Spleen (tissue), 11 donors: ENCODE measurements around the gene YPEL2. TPM values are rescaled to one million over a fixed set of nuclear protein-coding genes. Genes with fewer than 3 reads are reported as not detected.
"Not testable (repeated sequence)": the region's sequence is repeated elsewhere in the genome, so short reads cannot be mapped to it uniquely, and the experiment has no call there.

Experiments
- DNase-seq: peaks from one replicate; pipeline ENCODE4 v3.0.0-alpha.2; 2020
- H3K27ac ChIP-seq, 8 donors: fragments of 200-600 bp; sonication (generic) in 7 of 8; 1 replicate in 4 of 8; 2 replicates in 4 of 8; pipeline versions ENCODE4 v1.5.0 to v1.8.0; 2016 to 2021; ENCODE audit warnings: inconsistent platforms in 4 of 8, mild to moderate bottlenecking in 4 of 8, moderate library complexity in 1 of 8
- H3K27me3 ChIP-seq, 7 donors: fragments of 200-600 bp; sonication (generic) in 6 of 7; replicated peaks in 1 of 7; 1 replicate in 4 of 7; 2 replicates in 3 of 7; pipeline versions ENCODE4 v1.5.0 to v1.8.0; 2016 to 2021; ENCODE audit warnings: inconsistent platforms in 3 of 7, mild to moderate bottlenecking in 1 of 7
- H3K36me3 ChIP-seq, 6 donors: fragments of 200-600 bp; sonication (generic) in 5 of 6; 1 replicate in 4 of 6; 2 replicates in 2 of 6; pipeline versions ENCODE4 v1.5.0 to v1.8.0; 2016 to 2021; ENCODE audit warnings: inconsistent platforms in 2 of 6
- H3K4me1 ChIP-seq, 6 donors: fragments of 200-600 bp; sonication (generic) in 5 of 6; 1 replicate in 3 of 6; 2 replicates in 3 of 6; pipeline versions ENCODE4 v1.5.0 to v1.8.0; 2016 to 2021; ENCODE audit warnings: inconsistent platforms in 3 of 6
- H3K4me3 ChIP-seq, 8 donors: fragments of 200-600 bp; sonication (generic) in 7 of 8; 1 replicate in 4 of 8; 2 replicates in 4 of 8; pipeline versions ENCODE4 v1.5.0 to v1.8.0; 2016 to 2021; ENCODE audit warnings: inconsistent platforms in 4 of 8, mild to moderate bottlenecking in 4 of 8, moderate library complexity in 2 of 8
- H3K9me3 ChIP-seq, 8 donors: fragments of 200-600 bp; sonication (generic) in 7 of 8; 1 replicate in 4 of 8; 2 replicates in 4 of 8; pipeline versions ENCODE4 v1.5.0 to v1.8.0; 2016 to 2021; ENCODE audit warnings: inconsistent platforms in 4 of 8
- POLR2A ChIP-seq, 3 donors: fragments of 450-650 bp; IDR thresholded peaks; one replicate each; pipeline ENCODE4 v1.5.1; 2017; ENCODE audit warnings: antibody characterized with exemption in 3 of 3, mild to moderate bottlenecking in 1 of 3
- POLR2AphosphoS5 ChIP-seq, 3 donors: sonication (generic); formaldehyde crosslinking; IDR thresholded peaks; one replicate each; pipeline ENCODE4 v1.5.1; 2017; ENCODE audit warnings: antibody characterized with exemption in 3 of 3
- WGBS, 5 donors: extraction: QIAGEN DNeasy Blood & Tissue Kit in 3 of 5; methylation state at CpG; one replicate each; pipeline versions ENCODE4 v1.1.5 to v1.1.7; 2013 to 2018; 5-methylcytosine and 5-hydroxymethylcytosine counted together
- intact Hi-C: fragments of 100-400 bp; cut with DNase I; formaldehyde crosslinking; loops from one replicate; pipeline ENCODE4 v1.15.0; 2023; ENCODE audit warnings: low total_unique reads
- polyA plus RNA-seq, 3 donors: library from polyadenylated mRNA; stranded (reverse); fragments of 200-250 nt; gene quantifications; one replicate each; pipeline ENCODE4 v1.2.1, GENCODE V29; 2013
- total RNA-seq, 7 donors: library from RNA; depleted of rRNA in 3 of 7; stranded (reverse); fragments of >200 nt in 3 of 7; fragmentation: NEBNext Ultra II Directional in 4 of 7; extraction: Animal tissue kit (Norgen Biotek cat#: 25700) in 4 of 7; gene quantifications; one replicate each; pipeline versions ENCODE4 v1.1.0 to v1.2.1, GENCODE V29; 2016 to 2021
- TF ChIP-seq, protein P1 (sequence below), 11 experiments: fragments of 200-600 bp in 7 of 11; fragments of 450-650 bp in 4 of 11; sonication (generic) in 4 of 11; IDR thresholded peaks in 8 of 11; conservative IDR thresholded peaks in 3 of 11; 1 replicate in 7 of 11; 2 replicates in 4 of 11; pipeline versions ENCODE4 v1.4.0 to v1.8.0; 2016 to 2021; ENCODE audit warnings: antibody characterized with exemption in 11 of 11, inconsistent platforms in 4 of 11, mild to moderate bottlenecking in 1 of 11
- donor health status: healthy with polysubstance abuse.
- donor health status: DM: no; HTN: no; CAD: no; lungs with moderate emphysema.
- donor health status: DM: no; HTN: no; CAD: no.
- donor health status: Bipolar disorder and iron deficiency.
- donor health status: healthy.
- donor health status: DM: no; HTN: no; CAD: no.
- donor health status: DM: yes; HTN: yes; CAD: no.

Gene YPEL2
- total and polyA plus RNA-seq, 10 donors = 6.7 to 45.6 (median 30.5) TPM

DNA sequence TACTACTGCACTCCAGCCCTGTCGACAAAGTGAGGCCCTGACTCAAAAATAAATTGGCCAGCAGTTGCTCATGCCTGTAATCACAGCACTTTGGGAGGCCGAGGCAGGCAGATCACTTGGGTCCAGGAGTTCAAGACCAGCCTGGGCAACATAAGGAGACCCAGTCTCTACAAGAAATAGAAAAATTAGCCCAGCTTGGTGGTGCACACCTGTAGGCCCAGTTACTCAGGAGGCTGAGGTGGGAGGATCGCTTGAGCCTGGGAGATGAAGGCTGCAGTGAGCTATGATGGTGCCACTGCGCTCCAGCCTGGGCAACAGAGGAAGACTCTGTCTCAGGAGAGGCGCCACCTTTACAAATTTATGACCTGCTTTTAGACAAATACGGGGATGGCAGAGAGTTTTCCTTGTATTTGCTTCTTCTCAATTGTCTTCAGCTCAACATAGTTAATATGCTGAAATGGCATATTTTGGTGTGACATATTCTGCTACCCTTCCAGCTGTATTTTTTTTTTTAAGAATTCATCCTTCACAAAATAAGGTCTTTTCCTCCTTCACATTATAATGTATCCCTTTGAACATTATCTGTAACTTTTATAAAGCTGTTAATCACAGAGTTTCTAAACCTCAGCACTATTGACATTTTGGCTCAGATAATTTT, 21.1 kb upstream of the YPEL2 start:
- H3K27ac ChIP-seq = no peak overlapping the region
- no peaks in the 10 kb centered on the region for H3K27me3 ChIP-seq
- TF ChIP-seq, protein P1, sequence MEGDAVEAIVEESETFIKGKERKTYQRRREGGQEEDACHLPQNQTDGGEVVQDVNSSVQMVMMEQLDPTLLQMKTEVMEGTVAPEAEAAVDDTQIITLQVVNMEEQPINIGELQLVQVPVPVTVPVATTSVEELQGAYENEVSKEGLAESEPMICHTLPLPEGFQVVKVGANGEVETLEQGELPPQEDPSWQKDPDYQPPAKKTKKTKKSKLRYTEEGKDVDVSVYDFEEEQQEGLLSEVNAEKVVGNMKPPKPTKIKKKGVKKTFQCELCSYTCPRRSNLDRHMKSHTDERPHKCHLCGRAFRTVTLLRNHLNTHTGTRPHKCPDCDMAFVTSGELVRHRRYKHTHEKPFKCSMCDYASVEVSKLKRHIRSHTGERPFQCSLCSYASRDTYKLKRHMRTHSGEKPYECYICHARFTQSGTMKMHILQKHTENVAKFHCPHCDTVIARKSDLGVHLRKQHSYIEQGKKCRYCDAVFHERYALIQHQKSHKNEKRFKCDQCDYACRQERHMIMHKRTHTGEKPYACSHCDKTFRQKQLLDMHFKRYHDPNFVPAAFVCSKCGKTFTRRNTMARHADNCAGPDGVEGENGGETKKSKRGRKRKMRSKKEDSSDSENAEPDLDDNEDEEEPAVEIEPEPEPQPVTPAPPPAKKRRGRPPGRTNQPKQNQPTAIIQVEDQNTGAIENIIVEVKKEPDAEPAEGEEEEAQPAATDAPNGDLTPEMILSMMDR (IDR thresholded peaks at IDR 0.05 in 8 of 11, conservative IDR thresholded peaks at IDR 0.05 in 3 of 11) = no peak
- TF ChIP-seq POLR2A (IDR thresholded peaks at IDR 0.05) (no peak), POLR2AphosphoS5 (IDR thresholded peaks at IDR 0.05) (no peak)
- no peaks in the 10 kb centered on the region for H3K9me3 ChIP-seq
- intact Hi-C loops = loop anchor here (5.0 to 10.0 kb wide), 3 partner anchors 132 to 254 kb away; partner anchors contain the start of gene DHX40
- no peak overlapping the region for H3K4me3 ChIP-seq
- H3K36me3 ChIP-seq = no peaks in the 10 kb centered on the region
- DNase-seq = no peak
- 75 to 86% (median 82%) methylated on average over 6 of the region's 6 CpGs for WGBS, 5 donors
- peaks cover 0 to 10% (median 5%) of the 10 kb centered on the region in 6 donors for H3K4me1 ChIP-seq

DNA sequence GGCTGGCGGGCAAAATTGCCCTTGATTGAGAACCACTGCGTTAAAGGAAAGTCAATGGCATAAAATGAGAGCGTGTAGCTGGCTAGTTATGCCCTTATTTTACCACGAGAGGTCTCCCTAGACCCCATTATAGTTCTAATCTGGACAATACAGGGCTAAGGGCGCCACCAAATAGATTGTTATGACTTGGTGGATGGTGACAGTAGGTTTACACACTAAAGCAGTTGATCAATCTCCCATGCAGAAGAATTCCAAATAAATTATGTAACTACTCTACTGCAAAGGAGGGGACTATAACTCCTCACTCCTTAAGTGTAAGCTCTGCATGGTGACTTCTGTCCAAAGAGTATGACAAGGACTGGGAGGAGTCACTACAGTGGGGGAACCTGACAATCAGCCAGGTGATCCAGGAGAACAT, 20.4 kb upstream of the YPEL2 start:
- 1 to 5% (median 2%) methylated on average over 5 of the region's 5 CpGs for WGBS, 5 donors
- Histone ChIP-seq H3K9me3 (no peaks in the 10 kb centered on the region), H3K36me3 (no peaks in the 10 kb centered on the region), H3K27ac (no peak overlapping the region), H3K4me1 (peaks cover 0 to 10% (median 5%) of the 10 kb centered on the region in 6 donors), H3K4me3 (no peak overlapping the region), H3K27me3 (no peaks in the 10 kb centered on the region)
- no peak for TF ChIP-seq POLR2AphosphoS5 (IDR thresholded peaks at IDR 0.05)
- TF ChIP-seq, protein P1 (IDR thresholded peaks at IDR 0.05 in 8 of 11, conservative IDR thresholded peaks at IDR 0.05 in 3 of 11) = peak; percentile 69 to 96 (median 90)
- intact Hi-C loops = loop anchor here (5.0 to 10.0 kb wide), 3 partner anchors 131 to 254 kb away; partner anchors contain the start of gene DHX40
- no peak for DNase-seq

DNA sequence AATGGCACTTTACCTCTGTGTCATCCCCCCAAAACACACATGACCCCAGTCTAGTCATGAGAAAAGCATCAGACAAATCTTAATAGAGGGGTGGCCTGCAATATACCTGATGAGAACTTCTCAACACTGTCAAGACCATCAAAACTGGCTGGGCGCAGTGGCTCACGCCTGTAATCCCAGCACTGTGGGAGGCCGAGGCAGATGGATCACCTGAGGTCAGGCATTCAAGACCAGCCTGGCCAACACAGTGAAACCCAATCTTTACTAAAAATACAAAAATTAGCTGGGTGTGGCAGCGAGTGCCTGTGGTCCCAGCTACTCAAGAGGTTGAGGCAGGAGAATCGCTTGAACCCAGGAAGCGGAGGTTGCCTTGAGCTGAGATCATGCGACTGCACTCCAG, 19.9 kb upstream of the YPEL2 start:
- H3K27me3 ChIP-seq, H3K9me3 ChIP-seq, H3K27ac ChIP-seq, H3K4me3 ChIP-seq, H3K36me3 ChIP-seq, H3K4me1 ChIP-seq, DNase-seq: not testable (repeated sequence)
- 82 to 96% (median 90%) methylated on average over 7 of the region's 7 CpGs for WGBS, 5 donors
- intact Hi-C loops = loop anchor here (5.0 to 10.0 kb wide), 3 partner anchors 131 to 253 kb away; partner anchors contain the start of gene DHX40

DNA sequence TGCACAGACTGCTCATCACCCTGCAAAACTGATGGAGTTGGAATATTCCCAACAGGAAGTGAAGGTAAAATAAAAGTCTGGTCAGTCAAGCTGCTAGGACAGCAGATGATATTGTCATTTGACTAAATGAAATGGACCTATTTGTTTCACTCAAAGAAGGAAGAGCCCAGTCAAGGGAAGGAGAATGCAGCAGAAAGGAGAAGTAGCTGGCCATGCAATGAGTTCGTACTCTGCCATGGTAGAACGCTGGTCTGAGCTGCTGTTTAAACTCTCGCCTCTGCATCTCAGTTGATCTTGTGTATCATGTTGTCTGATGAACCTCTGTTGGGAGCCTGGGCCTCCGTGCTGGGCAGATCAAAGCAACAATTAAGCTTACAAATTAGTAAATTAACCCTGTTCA, 15.6 kb upstream of the YPEL2 start:
- Histone ChIP-seq H3K27me3 (no peaks in the 10 kb centered on the region), H3K36me3 (no peaks in the 10 kb centered on the region), H3K27ac (no peak overlapping the region), H3K4me1 (peaks cover 0 to 6% (median 4%) of the 10 kb centered on the region in 6 donors), H3K4me3 (no peak overlapping the region), H3K9me3 (no peaks in the 10 kb centered on the region)
- DNase-seq = no peak
- intact Hi-C loops = loop anchor here (10.0 kb wide), 2 partner anchors 209 to 249 kb away; partner anchors contain the start of gene DHX40
- TF ChIP-seq, protein P1 (IDR thresholded peaks at IDR 0.05 in 8 of 11, conservative IDR thresholded peaks at IDR 0.05 in 3 of 11) = no peak
- TF ChIP-seq POLR2A (IDR thresholded peaks at IDR 0.05) (no peak), POLR2AphosphoS5 (IDR thresholded peaks at IDR 0.05) (no peak)
- WGBS, 5 donors = 57 to 75% (median 58%) methylated on average over 4 of the region's 4 CpGs
